Chondrocyte (in vitro differentiated cells): Measurements from ENCODE around the gene ZBTB3. TPM values are rescaled to one million over a fixed set of nuclear protein-coding genes. Genes with fewer than 3 reads are reported as not detected.

Experiments used
- DNase-seq: peaks from one replicate; pipeline ENCODE4 v3.0.0; 2021; ENCODE audit warnings: mixed read lengths, low spot score
- H3K27ac Mint-ChIP-seq: one replicate; pipeline ENCODE4 v1.8.0; 2021; ENCODE audit warnings: mild to moderate bottlenecking, moderate library complexity, mixed read lengths; ENCODE audit not compliant: unreplicated experiment
- H3K27me3 Mint-ChIP-seq: 2 replicates; pipeline ENCODE4 v1.8.0; 2021; ENCODE audit warnings: low read depth, mixed read lengths
- H3K36me3 Mint-ChIP-seq: 2 replicates; pipeline ENCODE4 v1.8.0; 2021; ENCODE audit warnings: low read depth, mixed read lengths
- H3K4me1 Mint-ChIP-seq: 2 replicates; pipeline ENCODE4 v1.8.0; 2021; ENCODE audit warnings: low read depth, mild to moderate bottlenecking, mixed read lengths
- H3K4me3 Mint-ChIP-seq: one replicate; pipeline ENCODE4 v1.8.0; 2021; ENCODE audit warnings: mild to moderate bottlenecking, moderate library complexity, mixed read lengths; ENCODE audit not compliant: unreplicated experiment
- H3K9me3 Mint-ChIP-seq: 2 replicates; pipeline ENCODE4 v1.8.0; 2021; ENCODE audit warnings: low read depth, mixed read lengths
- CTCF ChIP-seq: fragments of 200-600 bp; sonication (generic); IDR thresholded peaks from 2 replicates; pipeline ENCODE4 v1.5.0; 2021; ENCODE audit warnings: antibody characterized with exemption, mild to moderate bottlenecking, moderate library complexity
- total RNA-seq: library from RNA; stranded (reverse); gene quantifications from 3 replicates; pipeline ENCODE4 v1.2.1, GENCODE V29; 2021

Gene ZBTB3
- total RNA-seq, 1 donor from 2014 or later, result 10.2 TPM

- Mint-ChIP-seq H3K9me3 (no peaks in the 10 kb centered on the region), H3K36me3 (peaks cover 46% of the 10 kb centered on the region), H3K4me1 (peaks cover 37% of the 10 kb centered on the region), H3K27me3 (no peaks in the 10 kb centered on the region), H3K4me3 (no peak overlapping the region), H3K27ac (peak overlapping the region; percentile 52)
- peak; percentile 52 for TF ChIP-seq CTCF
- DNase-seq, result no peak
Measured at GRCh38 chr11:62721994-62722393, 32.0 kb downstream of the ZBTB3 start.

- Mint-ChIP-seq H3K9me3 (no peaks in the 10 kb centered on the region), H3K27ac (peak overlapping the region; percentile 59), H3K4me1 (peaks cover 26% of the 10 kb centered on the region), H3K27me3 (no peaks in the 10 kb centered on the region), H3K4me3 (no peak overlapping the region), H3K36me3 (peaks cover 61% of the 10 kb centered on the region)
- DNase-seq, result no peak
- no peak for TF ChIP-seq CTCF
Measured at GRCh38 chr11:62719302-62719978, 34.5 kb downstream of the ZBTB3 start.

- no peak overlapping the region for H3K27ac Mint-ChIP-seq
- peak; percentile 58 for DNase-seq
- H3K27me3 Mint-ChIP-seq, result no peaks in the 10 kb centered on the region
- TF ChIP-seq CTCF, result no peak
- no peaks in the 10 kb centered on the region for H3K9me3 Mint-ChIP-seq
- H3K4me1 Mint-ChIP-seq, result peaks cover 10% of the 10 kb centered on the region
- H3K4me3 Mint-ChIP-seq, result no peak overlapping the region
- H3K36me3 Mint-ChIP-seq, result peaks cover 54% of the 10 kb centered on the region
Measured at GRCh38 chr11:62716816-62717215, 37.1 kb downstream of the ZBTB3 start.

GRCh38 chr11:62716206-62716605 lies 37.8 kb downstream of the ZBTB3 start:
- Mint-ChIP-seq H3K9me3 (no peaks in the 10 kb centered on the region), H3K4me3 (no peak overlapping the region), H3K36me3 (peaks cover 49% of the 10 kb centered on the region), H3K4me1 (peaks cover 8% of the 10 kb centered on the region), H3K27ac (no peak overlapping the region), H3K27me3 (no peaks in the 10 kb centered on the region)
- no peak for DNase-seq
- TF ChIP-seq CTCF, result no peak

- H3K36me3 Mint-ChIP-seq, result peaks cover 49% of the 10 kb centered on the region
- H3K4me3 Mint-ChIP-seq, result no peak overlapping the region
- H3K9me3 Mint-ChIP-seq, result no peaks in the 10 kb centered on the region
- no peak for TF ChIP-seq CTCF
- peak; percentile 72 for DNase-seq
- H3K27me3 Mint-ChIP-seq, result no peaks in the 10 kb centered on the region
- peaks cover 8% of the 10 kb centered on the region for H3K4me1 Mint-ChIP-seq
- peak overlapping the region; percentile 61 for H3K27ac Mint-ChIP-seq
Measured at GRCh38 chr11:62715150-62716130, 38.5 kb downstream of the ZBTB3 start.
